A549 (cell line): ENCODE results near the gene CDK11B.
"Not testable (repeated sequence)": the region's sequence is repeated elsewhere in the genome, so short reads cannot be mapped to it uniquely, and the experiment has no call there.

Experiments used
- BCL3 ChIP-seq: fragments of >200 bp; sonication (Bioruptor Twin); formaldehyde crosslinking; IDR thresholded peaks from 3 replicates; pipeline ENCODE4 v1.6.1; 2016
- CBX2 ChIP-seq: fragments of 200-600 bp; sonication (generic); IDR thresholded peaks from 2 replicates; pipeline ENCODE4 v1.6.1; 2016; ENCODE audit warnings: low read depth, mild to moderate bottlenecking, borderline replicate concordance
- EP300 ChIP-seq, 2 experiments: fragments of >200 bp; sonication (Bioruptor Twin); formaldehyde crosslinking; IDR thresholded peaks; 2 replicates in 1 of 2; 3 replicates in 1 of 2; pipeline ENCODE4 v1.6.1; 2016 to 2017
- ESRRA ChIP-seq: fragments of 150-350 bp; IDR thresholded peaks from 2 replicates; pipeline ENCODE4 v1.6.1; 2014; ENCODE audit warnings: mild to moderate bottlenecking, low read length, borderline replicate concordance
- GATA3 ChIP-seq: IDR thresholded peaks from 2 replicates; pipeline ENCODE4 v1.6.1; 2012; ENCODE audit warnings: borderline replicate concordance
- HMGXB4 ChIP-seq: fragments of 250-450 bp; sonication (Bioruptor Pico); IDR thresholded peaks from 2 replicates; pipeline ENCODE4 v1.5.0; 2021; ENCODE audit warnings: mild to moderate bottlenecking, moderate library complexity, borderline replicate concordance
- POLR2A ChIP-seq: IDR thresholded peaks from 2 replicates; pipeline ENCODE4 v1.6.1; 2012; ENCODE audit warnings: mild to moderate bottlenecking, low read length
- REST ChIP-seq: fragments of 200-600 bp; sonication (generic); IDR thresholded peaks from 2 replicates; pipeline ENCODE4 v1.6.1; 2016; ENCODE audit warnings: antibody characterized with exemption, mild to moderate bottlenecking, moderate library complexity
- RFX5 ChIP-seq: fragments of 450-650 bp; IDR thresholded peaks from 2 replicates; pipeline ENCODE4 v1.7.1; 2014; ENCODE audit warnings: antibody characterized with exemption, mild to moderate bottlenecking, moderate library complexity
- ZC3H11A ChIP-seq: fragments of 450-650 bp; IDR thresholded peaks from 2 replicates; pipeline ENCODE4 v1.6.1; 2014; ENCODE audit warnings: antibody characterized with exemption, mild to moderate bottlenecking
- TF ChIP-seq, protein P1 (sequence below): fragments of 450-650 bp; IDR thresholded peaks from 2 replicates; pipeline ENCODE4 v1.6.1; 2014; ENCODE audit warnings: antibody characterized with exemption
- TF ChIP-seq, protein P2 (sequence below): fragments of >200 bp; sonication (Bioruptor Twin); formaldehyde crosslinking; IDR thresholded peaks from 3 replicates; pipeline ENCODE4 v1.5.1; 2016

DNA sequence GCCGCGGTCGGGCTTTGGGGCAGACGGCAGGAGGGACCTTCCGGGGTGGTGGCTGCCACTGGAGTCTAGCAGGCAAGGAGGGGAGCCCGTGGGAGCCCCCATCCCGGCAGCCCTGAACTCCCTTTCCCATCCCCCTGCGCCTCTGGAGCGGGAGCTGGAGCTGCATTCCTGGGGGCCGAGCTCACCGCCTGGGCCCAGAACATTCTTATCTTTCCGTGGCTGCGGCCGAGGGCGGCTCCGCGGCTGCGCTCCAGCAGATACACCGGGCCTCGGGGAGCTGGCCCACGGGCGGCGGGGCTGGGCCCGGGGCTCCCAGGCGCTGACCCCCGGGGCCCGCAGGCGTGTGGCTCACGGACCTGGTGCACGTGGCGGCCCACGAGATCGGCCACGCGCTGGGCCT lies 25.4 kb downstream of the CDK11B start:
- not testable (repeated sequence) for TF ChIP-seq ZC3H11A; REST; CBX2; EP300 (IDR thresholded peaks at IDR 0.05); POLR2A; ESRRA; HMGXB4 (CRISPR knock-in tag); GATA3; RFX5; BCL3
- TF ChIP-seq, protein P1, sequence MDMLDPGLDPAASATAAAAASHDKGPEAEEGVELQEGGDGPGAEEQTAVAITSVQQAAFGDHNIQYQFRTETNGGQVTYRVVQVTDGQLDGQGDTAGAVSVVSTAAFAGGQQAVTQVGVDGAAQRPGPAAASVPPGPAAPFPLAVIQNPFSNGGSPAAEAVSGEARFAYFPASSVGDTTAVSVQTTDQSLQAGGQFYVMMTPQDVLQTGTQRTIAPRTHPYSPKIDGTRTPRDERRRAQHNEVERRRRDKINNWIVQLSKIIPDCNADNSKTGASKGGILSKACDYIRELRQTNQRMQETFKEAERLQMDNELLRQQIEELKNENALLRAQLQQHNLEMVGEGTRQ = not testable (repeated sequence)
- TF ChIP-seq, protein P2, sequence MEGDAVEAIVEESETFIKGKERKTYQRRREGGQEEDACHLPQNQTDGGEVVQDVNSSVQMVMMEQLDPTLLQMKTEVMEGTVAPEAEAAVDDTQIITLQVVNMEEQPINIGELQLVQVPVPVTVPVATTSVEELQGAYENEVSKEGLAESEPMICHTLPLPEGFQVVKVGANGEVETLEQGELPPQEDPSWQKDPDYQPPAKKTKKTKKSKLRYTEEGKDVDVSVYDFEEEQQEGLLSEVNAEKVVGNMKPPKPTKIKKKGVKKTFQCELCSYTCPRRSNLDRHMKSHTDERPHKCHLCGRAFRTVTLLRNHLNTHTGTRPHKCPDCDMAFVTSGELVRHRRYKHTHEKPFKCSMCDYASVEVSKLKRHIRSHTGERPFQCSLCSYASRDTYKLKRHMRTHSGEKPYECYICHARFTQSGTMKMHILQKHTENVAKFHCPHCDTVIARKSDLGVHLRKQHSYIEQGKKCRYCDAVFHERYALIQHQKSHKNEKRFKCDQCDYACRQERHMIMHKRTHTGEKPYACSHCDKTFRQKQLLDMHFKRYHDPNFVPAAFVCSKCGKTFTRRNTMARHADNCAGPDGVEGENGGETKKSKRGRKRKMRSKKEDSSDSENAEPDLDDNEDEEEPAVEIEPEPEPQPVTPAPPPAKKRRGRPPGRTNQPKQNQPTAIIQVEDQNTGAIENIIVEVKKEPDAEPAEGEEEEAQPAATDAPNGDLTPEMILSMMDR = not testable (repeated sequence)
